T-helper 9 cell (primary cell): ENCODE measurements around the gene SLC6A1.
"Not testable (repeated sequence)": the region's sequence is repeated elsewhere in the genome, so short reads cannot be mapped to it uniquely, and the experiment has no call there.

Experiments
- DNase-seq: peaks from one replicate; pipeline ENCODE4 v3.0.0-alpha.2; 2020

The SLC6A1 gene

GRCh38 chr3:11022115-11022514 is 29.6 kb downstream of the SLC6A1 start:
- DNase-seq, result no peak

GRCh38 chr3:11024181-11024580 is 31.6 kb downstream of the SLC6A1 start:
- no peak for DNase-seq

DNA sequence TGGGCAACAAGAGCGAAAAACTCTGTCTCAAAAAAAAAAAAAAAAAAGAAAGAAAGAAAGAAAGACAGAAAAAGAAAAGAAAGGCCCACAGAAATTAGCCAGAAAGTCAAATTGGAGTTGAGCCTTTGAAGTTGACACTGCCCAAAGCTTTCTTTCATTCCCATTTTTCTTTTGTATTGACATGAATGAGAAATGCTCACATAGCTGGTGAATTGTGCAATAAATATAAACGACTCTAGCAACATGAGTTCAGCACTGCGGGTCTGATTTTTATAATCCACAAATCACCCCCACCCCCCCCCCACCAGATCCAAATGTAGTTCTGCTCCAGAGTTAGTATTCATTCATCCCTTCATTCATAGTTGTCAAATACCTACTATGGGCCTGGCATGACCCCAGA is 37.4 kb downstream of the SLC6A1 start:
- no peak for DNase-seq

DNA sequence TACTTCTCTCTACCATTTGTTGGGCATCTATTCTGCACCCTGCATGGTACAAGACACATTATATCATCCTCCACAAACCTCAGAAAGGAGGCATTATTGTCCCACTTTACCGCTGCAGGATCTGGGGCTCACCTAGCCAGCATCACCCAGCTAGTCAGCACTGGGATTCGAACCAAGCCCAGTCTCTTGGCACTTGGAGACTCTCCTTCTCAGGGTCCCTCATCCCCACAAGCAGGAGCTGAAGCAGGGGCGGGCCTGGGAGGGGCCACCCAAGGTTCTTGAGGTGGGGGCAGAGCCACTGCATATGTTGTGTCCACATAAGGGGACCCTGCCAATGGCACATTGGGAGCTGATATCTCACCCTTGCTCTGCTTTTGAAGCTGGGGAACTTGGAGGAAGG is 41.3 kb downstream of the SLC6A1 start:
- DNase-seq, result no peak

- no peak for DNase-seq
Measured at GRCh38 chr3:11034309-11034985, 41.9 kb downstream of the SLC6A1 start.

- DNase-seq, result no peak
Measured at GRCh38 chr3:11035757-11036505, 43.4 kb downstream of the SLC6A1 start.

GRCh38 chr3:11037241-11037873 is 44.8 kb downstream of the SLC6A1 start:
- DNase-seq, result no peak

GRCh38 chr3:11037976-11038375 is 45.4 kb downstream of the SLC6A1 start:
- no peak for DNase-seq

- DNase-seq, result no peak
Measured at GRCh38 chr3:11045536-11045935, 53.0 kb downstream of the SLC6A1 start.

DNA sequence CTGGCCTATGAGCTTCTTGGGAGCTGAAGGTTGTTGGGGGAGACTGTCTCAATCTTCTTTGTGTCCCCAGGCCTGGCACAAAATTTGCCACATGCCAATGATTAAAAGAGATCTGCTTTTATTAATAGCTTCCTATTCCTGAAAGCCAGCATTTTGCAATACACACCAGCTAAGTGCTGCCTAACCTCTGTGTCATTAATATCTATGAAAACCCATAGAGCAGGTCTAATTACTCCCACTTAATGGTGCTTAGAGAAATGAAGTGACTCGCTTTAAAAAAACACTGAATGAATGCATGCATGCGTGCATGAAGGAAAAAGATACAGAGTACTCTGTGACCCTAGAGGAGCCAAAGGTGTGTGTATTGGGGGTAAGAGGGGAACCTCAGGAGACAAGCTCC is 55.0 kb downstream of the SLC6A1 start:
- no peak for DNase-seq

DNA sequence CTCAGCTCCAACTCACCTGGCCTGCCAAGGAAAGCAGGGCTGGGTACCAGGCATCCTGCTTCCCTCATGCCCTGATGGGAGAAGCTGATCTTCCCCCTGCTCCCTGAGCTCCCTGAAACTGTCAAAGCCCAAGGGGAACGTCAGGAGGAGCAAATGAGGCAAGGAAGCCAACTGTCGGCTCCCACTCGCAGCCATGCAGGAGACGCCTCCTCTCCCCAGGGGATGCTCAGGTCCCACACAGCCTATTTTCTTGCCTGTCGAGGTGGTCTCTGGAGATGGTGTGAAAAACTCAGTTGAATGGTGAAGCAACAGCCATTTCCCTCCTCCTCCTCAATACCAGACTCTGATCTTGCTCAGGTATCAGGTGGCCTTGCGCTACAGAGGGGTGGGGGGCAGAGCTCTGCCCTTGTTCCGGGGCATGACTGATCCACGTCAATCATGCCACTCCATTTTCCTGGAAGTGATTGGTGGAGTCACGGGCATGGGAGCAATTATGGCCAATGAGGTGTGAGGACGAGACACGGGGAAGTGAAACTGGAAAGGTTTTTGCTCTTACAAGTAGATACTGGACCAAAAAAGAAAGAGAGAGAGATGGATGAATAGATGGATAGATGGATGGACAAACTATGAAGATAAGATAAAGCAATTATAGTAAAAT is 58.2 kb downstream of the SLC6A1 start:
- no peak for DNase-seq

DNA sequence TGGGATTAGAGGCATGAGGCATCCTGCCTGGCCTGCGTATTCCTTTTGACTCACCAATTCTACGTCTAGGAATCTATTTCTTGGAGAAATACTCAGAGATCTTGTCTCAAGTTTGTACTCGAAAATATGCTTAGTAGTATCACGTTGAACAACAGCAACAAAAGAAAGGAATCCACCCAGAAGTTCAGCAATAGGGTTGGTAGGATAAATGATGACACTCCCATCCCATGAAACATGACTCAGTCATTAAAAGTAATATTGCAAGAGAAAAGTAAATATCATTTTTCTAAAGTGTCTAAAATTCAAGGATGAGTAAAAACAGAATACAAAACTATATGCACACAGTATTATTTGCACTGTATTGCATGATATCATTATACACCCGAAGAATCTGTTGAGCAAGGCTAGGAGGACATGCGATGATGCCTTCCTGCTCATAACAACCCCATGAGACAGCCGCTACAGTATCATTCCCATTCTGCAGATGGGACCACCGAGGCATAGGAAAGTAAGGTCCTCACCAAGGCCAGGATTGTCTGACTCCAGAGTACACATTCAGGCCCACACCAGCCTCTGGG is 61.5 kb downstream of the SLC6A1 start:
- no peak for DNase-seq

GRCh38 chr3:11054739-11055438 is 62.3 kb downstream of the SLC6A1 start:
- DNase-seq, result no peak

GRCh38 chr3:11055496-11055895 is 62.9 kb downstream of the SLC6A1 start:
- DNase-seq, result no peak

- no peak for DNase-seq
Measured at GRCh38 chr3:11056531-11057050, 64.0 kb downstream of the SLC6A1 start.

- no peak for DNase-seq
Measured at GRCh38 chr3:11057655-11058054, 65.1 kb downstream of the SLC6A1 start.

DNA sequence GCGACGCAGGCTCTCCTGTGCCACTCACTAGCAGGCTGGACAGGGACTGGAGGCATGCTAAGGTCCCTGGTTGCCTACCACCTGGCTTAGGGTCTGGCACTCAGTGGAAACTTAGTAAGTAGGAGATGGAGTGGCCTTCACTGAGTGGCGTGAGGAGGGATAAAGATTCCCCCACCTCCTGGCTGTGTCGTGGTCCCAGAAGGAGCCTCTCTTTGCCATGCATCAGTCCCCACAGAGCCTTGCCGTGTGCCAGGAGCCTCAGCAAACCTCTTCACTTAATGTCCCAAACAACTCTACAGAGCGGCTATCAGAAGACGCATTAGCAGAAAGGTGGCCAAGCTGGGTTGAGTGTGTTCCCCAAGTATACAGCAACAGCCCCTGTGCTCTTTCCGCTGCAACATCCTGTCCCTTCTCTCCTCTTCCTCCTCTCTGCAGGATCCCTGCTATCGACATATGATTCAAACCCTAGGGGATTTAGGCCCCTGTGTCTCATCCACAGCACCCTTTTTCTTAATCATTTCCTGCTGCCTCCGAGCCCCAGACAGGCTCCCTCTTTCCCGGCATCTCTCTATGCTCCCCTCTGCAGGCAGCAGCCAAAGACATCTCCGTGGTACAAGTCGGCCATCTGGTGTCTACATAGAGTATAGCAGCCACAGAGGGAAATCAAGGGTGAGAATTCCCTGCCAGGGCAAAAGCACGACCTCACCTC is 66.7 kb downstream of the SLC6A1 start:
- no peak for DNase-seq

DNA sequence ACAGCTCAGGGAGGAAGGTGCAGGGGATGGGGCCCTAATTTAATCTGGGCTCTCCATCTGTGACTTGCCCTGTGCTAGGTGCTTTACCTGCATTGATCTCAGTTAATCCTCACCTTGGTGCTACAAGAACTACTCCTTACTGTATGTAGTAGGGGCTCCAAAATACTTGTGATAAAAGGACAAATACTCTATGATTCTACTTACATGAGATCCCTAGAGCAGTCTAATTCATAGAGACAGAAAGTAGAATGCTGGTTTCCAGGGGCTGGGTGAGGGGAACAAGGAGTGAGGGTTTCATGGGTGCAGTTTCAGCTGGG is 67.2 kb downstream of the SLC6A1 start:
- no peak for DNase-seq

- peak; percentile 26 for DNase-seq
Measured at GRCh38 chr3:11060500-11061251, 68.1 kb downstream of the SLC6A1 start.

- DNase-seq, result not testable (repeated sequence)
Measured at GRCh38 chr3:11061268-11061871, 68.8 kb downstream of the SLC6A1 start.

GRCh38 chr3:11062704-11063103 is 70.2 kb downstream of the SLC6A1 start:
- no peak for DNase-seq
